ENCODE results near the gene CDK15.

Gene CDK15

GRCh38 chr2:201909961-201910361 lies 103.6 kb downstream of the CDK15 start:
- DNase-seq (ENCODE audit: low spot score) = peak; percentile 6

GRCh38 chr2:201911372-201911771 lies 105.0 kb downstream of the CDK15 start:
- DNase-seq (ENCODE audit: low spot score) = no peak

- no peak for DNase-seq (ENCODE audit: low spot score)
These were observed 106.9 kb downstream of the CDK15 start for GRCh38 chr2:201913201-201913600.

- peak; percentile 53 for DNase-seq (ENCODE audit: low spot score)
These were observed 109.1 kb downstream of the CDK15 start for GRCh38 chr2:201915446-201915845.

- DNase-seq (ENCODE audit: low spot score) = no peak
These were observed 110.2 kb downstream of the CDK15 start for GRCh38 chr2:201916565-201916964.

GRCh38 chr2:201918616-201919307 lies 112.4 kb downstream of the CDK15 start:
- no peak for DNase-seq (ENCODE audit: low spot score)

GRCh38 chr2:201919308-201919634 lies 112.9 kb downstream of the CDK15 start:
- no peak for DNase-seq (ENCODE audit: low spot score)

GRCh38 chr2:201923436-201924328 lies 117.3 kb downstream of the CDK15 start:
- no peak for DNase-seq (ENCODE audit: low spot score)

- DNase-seq (ENCODE audit: low spot score) = no peak
These were observed 118.1 kb downstream of the CDK15 start for GRCh38 chr2:201924453-201924852.

- no peak for DNase-seq (ENCODE audit: low spot score)
These were observed 118.7 kb downstream of the CDK15 start for GRCh38 chr2:201925056-201925455.

GRCh38 chr2:201926067-201926466 lies 119.7 kb downstream of the CDK15 start:
- DNase-seq (ENCODE audit: low spot score) = no peak

- DNase-seq (ENCODE audit: low spot score) = no peak
These were observed 122.0 kb downstream of the CDK15 start for GRCh38 chr2:201928363-201928762.

- no peak for DNase-seq (ENCODE audit: low spot score)
These were observed 123.1 kb downstream of the CDK15 start for GRCh38 chr2:201929281-201930026.

GRCh38 chr2:201930043-201930442 lies 123.7 kb downstream of the CDK15 start:
- DNase-seq (ENCODE audit: low spot score) = no peak

- no peak for DNase-seq (ENCODE audit: low spot score)
These were observed 124.5 kb downstream of the CDK15 start for GRCh38 chr2:201930831-201931230.

- no peak for DNase-seq (ENCODE audit: low spot score)
These were observed 125.1 kb downstream of the CDK15 start for GRCh38 chr2:201931475-201931874.

GRCh38 chr2:201931951-201932350 lies 125.6 kb downstream of the CDK15 start:
- no peak for DNase-seq (ENCODE audit: low spot score)

GRCh38 chr2:201932511-201932910 lies 126.2 kb downstream of the CDK15 start:
- DNase-seq (ENCODE audit: low spot score) = no peak

GRCh38 chr2:201933792-201934237 lies 127.5 kb downstream of the CDK15 start:
- DNase-seq (ENCODE audit: low spot score) = no peak

GRCh38 chr2:201936817-201937216 lies 130.5 kb downstream of the CDK15 start:
- DNase-seq (ENCODE audit: low spot score) = no peak

GRCh38 chr2:201937343-201937742 lies 131.0 kb downstream of the CDK15 start:
- no peak for DNase-seq (ENCODE audit: low spot score)

GRCh38 chr2:201938156-201938775 lies 131.9 kb downstream of the CDK15 start:
- DNase-seq (ENCODE audit: low spot score) = no peak
